HG02885 (cell line): Measurements from ENCODE around the gene AQP12A.
"Not testable (repeated sequence)": the region's sequence is repeated elsewhere in the genome, so short reads cannot be mapped to it uniquely, and the experiment has no call there.

ENCODE experiments used
- ATAC-seq: cut with Tn5 transposase; IDR thresholded peaks from one replicate; pipeline ENCODE4 v1.9.1; 2021; ENCODE audit warnings: mild to moderate bottlenecking; ENCODE audit not compliant: unreplicated experiment, poor library complexity

AQP12A gene

GRCh38 chr2:240691631-240692420, at the start of gene AQP12A:
TSS of gene AQP12A (plus strand) at chr2:240691866. CDS start at chr2:240691914, 48 bp downstream.
- not testable (repeated sequence) for ATAC-seq

GRCh38 chr2:240642061-240642805, 49.4 kb upstream of the AQP12A start:
- no peak for ATAC-seq

- ATAC-seq = no peak
Measured at GRCh38 chr2:240642806-240643092, 48.9 kb upstream of the AQP12A start.

- no peak for ATAC-seq
Measured at GRCh38 chr2:240643093-240643810, 48.4 kb upstream of the AQP12A start.

- ATAC-seq = no peak
Measured at GRCh38 chr2:240643811-240644150, 47.9 kb upstream of the AQP12A start.

GRCh38 chr2:240644171-240644651, 47.5 kb upstream of the AQP12A start:
- no peak for ATAC-seq

- no peak for ATAC-seq
Measured at GRCh38 chr2:240644859-240645301, 46.8 kb upstream of the AQP12A start.

- no peak for ATAC-seq
Measured at GRCh38 chr2:240645346-240645745, 46.3 kb upstream of the AQP12A start.

GRCh38 chr2:240645801-240646175, 45.9 kb upstream of the AQP12A start:
- ATAC-seq = no peak

GRCh38 chr2:240646176-240646899, 45.3 kb upstream of the AQP12A start:
- ATAC-seq = no peak

- no peak for ATAC-seq
Measured at GRCh38 chr2:240646900-240647502, 44.7 kb upstream of the AQP12A start.

- ATAC-seq = no peak
Measured at GRCh38 chr2:240647503-240648154, 44.0 kb upstream of the AQP12A start.

- ATAC-seq = no peak
Measured at GRCh38 chr2:240648155-240648649, 43.5 kb upstream of the AQP12A start.

- ATAC-seq = no peak
Measured at GRCh38 chr2:240648650-240649275, 42.9 kb upstream of the AQP12A start.

- no peak for ATAC-seq
Measured at GRCh38 chr2:240649331-240649730, 42.3 kb upstream of the AQP12A start.

GRCh38 chr2:240650254-240650965, 41.3 kb upstream of the AQP12A start:
- no peak for ATAC-seq

GRCh38 chr2:240651185-240651584, 40.5 kb upstream of the AQP12A start:
- ATAC-seq = no peak
